Activated T-cell treated with anti-CD3 and anti-CD28 coated beads, Interleukin-2, amount 50 U/mL, for 72 hours (primary cell): ENCODE results near the gene RTN4. TPM values are rescaled to one million over a fixed set of nuclear protein-coding genes. Genes with fewer than 3 reads are reported as not detected.

Experiments used
- ATAC-seq, 2 donors: fragments of 150-1000 bp; cut with Tn5 transposase; replicated peaks in 1 of 2; 2 replicates each; pipeline ENCODE4 v1.10.0; 2021; ENCODE audit warnings: moderate library complexity in 2 of 2, mild to moderate bottlenecking in 1 of 2
- DNase-seq, 2 donors: peaks; one replicate each; pipeline ENCODE4 v3.0.0; 2021 to 2022; ENCODE audit warnings: mixed read lengths in 1 of 2
- H3K27ac Mint-ChIP-seq: one replicate; pipeline ENCODE4 v1.8.0; 2022; ENCODE audit warnings: mild to moderate bottlenecking, moderate library complexity, mixed read lengths
- H3K27me3 Mint-ChIP-seq: one replicate; pipeline ENCODE4 v1.8.0; 2022; ENCODE audit warnings: low read depth, mixed read lengths
- H3K36me3 Mint-ChIP-seq, 2 donors: one replicate each; pipeline ENCODE4 v1.8.0; 2022; ENCODE audit warnings: mixed read lengths in 2 of 2, mild to moderate bottlenecking in 1 of 2; ENCODE audit not compliant: insufficient read depth in 2 of 2
- H3K4me1 Mint-ChIP-seq: one replicate; pipeline ENCODE4 v1.8.0; 2022; ENCODE audit warnings: low read depth, mixed read lengths
- H3K4me3 Mint-ChIP-seq, 2 donors: one replicate each; pipeline ENCODE4 v1.8.0; 2022; ENCODE audit warnings: mild to moderate bottlenecking in 2 of 2, mixed read lengths in 2 of 2, moderate library complexity in 2 of 2
- H3K9me3 Mint-ChIP-seq, 2 donors: one replicate each; pipeline ENCODE4 v1.8.0; 2022; ENCODE audit warnings: mixed read lengths in 2 of 2
- total RNA-seq, 2 donors: library from RNA; stranded (reverse); gene quantifications; one replicate each; pipeline ENCODE4 v1.2.3, GENCODE V29; 2022

Gene RTN4
- total RNA-seq, 2 donors from 2014 or later: 78.8 to 83.3 TPM

GRCh38 chr2:54966165-54966832, 84.0 kb downstream of the RTN4 start:
- no peak overlapping the region for H3K4me3 Mint-ChIP-seq

GRCh38 chr2:54965425-54965824, 84.8 kb downstream of the RTN4 start:
- H3K36me3 Mint-ChIP-seq: peaks cover 0 to 2% of the 10 kb centered on the region in 2 donors
- ATAC-seq (no peak), DNase-seq (no peak)
- no peak overlapping the region for H3K4me3 Mint-ChIP-seq
- H3K9me3 Mint-ChIP-seq: no peaks in the 10 kb centered on the region
- peaks cover 27% of the 10 kb centered on the region for H3K4me1 Mint-ChIP-seq
- no peak overlapping the region for H3K27ac Mint-ChIP-seq
- no peaks in the 10 kb centered on the region for H3K27me3 Mint-ChIP-seq

More at GRCh38 chr2:54966165-54966832, 84.0 kb downstream of the RTN4 start:
- Mint-ChIP-seq H3K9me3 (no peaks in the 10 kb centered on the region), H3K27me3 (no peaks in the 10 kb centered on the region), H3K27ac (peak overlapping the region; percentile 25), H3K4me1 (peaks cover 27% of the 10 kb centered on the region), H3K36me3 (peaks cover 0 to 2% of the 10 kb centered on the region in 2 donors)
- ATAC-seq: no peak
- DNase-seq: no peak

GRCh38 chr2:54964816-54965215, 85.4 kb downstream of the RTN4 start:
- H3K27ac Mint-ChIP-seq: no peak overlapping the region
- H3K4me3 Mint-ChIP-seq: no peak overlapping the region

GRCh38 chr2:54964271-54964670, 86.0 kb downstream of the RTN4 start:
- no peaks in the 10 kb centered on the region for H3K27me3 Mint-ChIP-seq
- H3K4me1 Mint-ChIP-seq: peaks cover 27% of the 10 kb centered on the region
- no peak for ATAC-seq
- no peaks in the 10 kb centered on the region for H3K9me3 Mint-ChIP-seq
- DNase-seq: no peak
- H3K4me3 Mint-ChIP-seq: no peak overlapping the region
- no peak overlapping the region for H3K27ac Mint-ChIP-seq
- H3K36me3 Mint-ChIP-seq: no peaks in the 10 kb centered on the region

More at GRCh38 chr2:54964816-54965215, 85.4 kb downstream of the RTN4 start:
- ATAC-seq: no peak
- peaks cover 27% of the 10 kb centered on the region for H3K4me1 Mint-ChIP-seq
- no peak for DNase-seq
- H3K27me3 Mint-ChIP-seq: no peaks in the 10 kb centered on the region
- no peaks in the 10 kb centered on the region for H3K9me3 Mint-ChIP-seq
- H3K36me3 Mint-ChIP-seq: peaks cover 0 to 2% of the 10 kb centered on the region in 2 donors

- no peaks in the 10 kb centered on the region for H3K36me3 Mint-ChIP-seq
- peaks cover 27% of the 10 kb centered on the region for H3K4me1 Mint-ChIP-seq
- no peak overlapping the region for H3K4me3 Mint-ChIP-seq
These were observed 86.8 kb downstream of the RTN4 start for GRCh38 chr2:54963476-54963875.

GRCh38 chr2:54962935-54963440, 87.3 kb downstream of the RTN4 start:
- DNase-seq (no peak), ATAC-seq (no peak)
- Mint-ChIP-seq H3K27me3 (no peaks in the 10 kb centered on the region), H3K36me3 (no peaks in the 10 kb centered on the region), H3K9me3 (no peaks in the 10 kb centered on the region), H3K4me1 (peaks cover 27% of the 10 kb centered on the region), H3K27ac (no peak overlapping the region), H3K4me3 (no peak overlapping the region)

More at GRCh38 chr2:54963476-54963875, 86.8 kb downstream of the RTN4 start:
- H3K27ac Mint-ChIP-seq: no peak overlapping the region
- no peaks in the 10 kb centered on the region for H3K9me3 Mint-ChIP-seq
- no peak for DNase-seq
- ATAC-seq: no peak
- H3K27me3 Mint-ChIP-seq: no peaks in the 10 kb centered on the region

- no peaks in the 10 kb centered on the region for H3K27me3 Mint-ChIP-seq
- no peaks in the 10 kb centered on the region for H3K9me3 Mint-ChIP-seq
- ATAC-seq: no peak
- peaks cover 25% of the 10 kb centered on the region for H3K4me1 Mint-ChIP-seq
- no peak overlapping the region for H3K4me3 Mint-ChIP-seq
- DNase-seq: no peak
- H3K36me3 Mint-ChIP-seq: no peaks in the 10 kb centered on the region
- no peak overlapping the region for H3K27ac Mint-ChIP-seq
These were observed 87.7 kb downstream of the RTN4 start for GRCh38 chr2:54962511-54962910.

- Mint-ChIP-seq H3K4me1 (peaks cover 4% of the 10 kb centered on the region), H3K27me3 (no peaks in the 10 kb centered on the region), H3K4me3 (no peak overlapping the region), H3K27ac (no peak overlapping the region), H3K9me3 (no peaks in the 10 kb centered on the region), H3K36me3 (no peaks in the 10 kb centered on the region)
- ATAC-seq: no peak
- no peak for DNase-seq
These were observed 90.1 kb downstream of the RTN4 start for GRCh38 chr2:54960164-54960563.

GRCh38 chr2:54958717-54959371, 91.4 kb downstream of the RTN4 start:
- ATAC-seq (no peak), DNase-seq (no peak)
- H3K27me3 Mint-ChIP-seq: no peaks in the 10 kb centered on the region
- no peaks in the 10 kb centered on the region for H3K36me3 Mint-ChIP-seq
- H3K4me3 Mint-ChIP-seq: no peak overlapping the region
- H3K9me3 Mint-ChIP-seq: no peaks in the 10 kb centered on the region
- no peaks in the 10 kb centered on the region for H3K4me1 Mint-ChIP-seq
- no peak overlapping the region for H3K27ac Mint-ChIP-seq

- Mint-ChIP-seq H3K9me3 (no peaks in the 10 kb centered on the region), H3K27me3 (no peaks in the 10 kb centered on the region), H3K36me3 (no peaks in the 10 kb centered on the region), H3K4me3 (no peak overlapping the region), H3K27ac (no peak overlapping the region), H3K4me1 (peaks cover 9% of the 10 kb centered on the region)
- no peak for ATAC-seq
- DNase-seq: no peak
These were observed 92.8 kb downstream of the RTN4 start for GRCh38 chr2:54957321-54957999.

GRCh38 chr2:54956111-54956627, 94.1 kb downstream of the RTN4 start:
- no peaks in the 10 kb centered on the region for H3K36me3 Mint-ChIP-seq
- DNase-seq (no peak), ATAC-seq (no peak)
- no peak overlapping the region for H3K27ac Mint-ChIP-seq
- no peak overlapping the region for H3K4me3 Mint-ChIP-seq
- H3K27me3 Mint-ChIP-seq: no peaks in the 10 kb centered on the region
- peaks cover 18% of the 10 kb centered on the region for H3K4me1 Mint-ChIP-seq
- no peaks in the 10 kb centered on the region for H3K9me3 Mint-ChIP-seq

GRCh38 chr2:54955358-54956110, 94.7 kb downstream of the RTN4 start:
- H3K36me3 Mint-ChIP-seq: no peaks in the 10 kb centered on the region
- DNase-seq: no peak
- ATAC-seq: no peak

More at GRCh38 chr2:54955358-54956110, 94.7 kb downstream of the RTN4 start:
- no peaks in the 10 kb centered on the region for H3K27me3 Mint-ChIP-seq
- no peak overlapping the region for H3K4me3 Mint-ChIP-seq
- H3K4me1 Mint-ChIP-seq: peaks cover 20% of the 10 kb centered on the region
- no peak overlapping the region for H3K27ac Mint-ChIP-seq
- H3K9me3 Mint-ChIP-seq: no peaks in the 10 kb centered on the region
